Stimulated activated CD4-positive, alpha-beta T cell treated with anti-CD3 and anti-CD28 coated beads, Interleukin-4, amount 100 ng/mL, for 24 hours (primary cell): Measurements from ENCODE around the gene ZNF546.
A peak's percentile ranks its signal among the peaks of the same experiment; 100 is the strongest.
"Not testable (repeated sequence)": the region's sequence is repeated elsewhere in the genome, so short reads cannot be mapped to it uniquely, and the experiment has no call there.

Experiments
- DNase-seq: peaks from one replicate; pipeline ENCODE4 v3.0.0-alpha.2; 2020

The ZNF546 gene

GRCh38 chr19:39987167-39987566, 9.7 kb upstream of the ZNF546 start:
- DNase-seq, result no peak

DNA sequence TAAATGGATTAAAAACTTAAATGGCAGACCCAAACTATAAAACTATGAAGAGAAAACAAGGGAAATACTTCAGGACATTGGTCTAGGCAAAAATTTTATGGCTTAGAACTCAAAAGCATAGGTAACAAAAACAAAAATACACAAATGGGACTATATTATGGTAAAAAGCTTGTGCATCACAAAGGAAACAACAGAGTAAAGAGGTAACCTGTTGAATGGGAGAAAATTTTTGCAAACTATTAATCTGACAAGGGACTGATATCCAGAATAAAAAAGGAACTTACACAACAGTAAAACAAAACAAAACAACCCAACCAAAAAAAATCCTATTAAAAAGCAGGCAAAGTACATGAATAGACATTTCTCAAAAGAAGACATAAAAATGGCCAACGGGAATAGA, 9.3 kb upstream of the ZNF546 start:
- DNase-seq, result no peak

- no peak for DNase-seq
Observed at GRCh38 chr19:39993605-39994004, 3.3 kb upstream of the ZNF546 start.

- no peak for DNase-seq
Observed at GRCh38 chr19:39994361-39994760, 2.5 kb upstream of the ZNF546 start.

GRCh38 chr19:39995794-39996193, 1.1 kb upstream of the ZNF546 start:
- no peak for DNase-seq

- peak; percentile 52 for DNase-seq
Observed at GRCh38 chr19:39996218-39996810, 546 bp upstream of the ZNF546 start.

GRCh38 chr19:39997638-39998216, 867 bp downstream of the ZNF546 start:
- DNase-seq, result peak; percentile 37

GRCh38 chr19:39998501-39998900, 1.6 kb downstream of the ZNF546 start:
- DNase-seq, result no peak

GRCh38 chr19:40005691-40006272, 8.9 kb downstream of the ZNF546 start:
- no peak for DNase-seq

DNA sequence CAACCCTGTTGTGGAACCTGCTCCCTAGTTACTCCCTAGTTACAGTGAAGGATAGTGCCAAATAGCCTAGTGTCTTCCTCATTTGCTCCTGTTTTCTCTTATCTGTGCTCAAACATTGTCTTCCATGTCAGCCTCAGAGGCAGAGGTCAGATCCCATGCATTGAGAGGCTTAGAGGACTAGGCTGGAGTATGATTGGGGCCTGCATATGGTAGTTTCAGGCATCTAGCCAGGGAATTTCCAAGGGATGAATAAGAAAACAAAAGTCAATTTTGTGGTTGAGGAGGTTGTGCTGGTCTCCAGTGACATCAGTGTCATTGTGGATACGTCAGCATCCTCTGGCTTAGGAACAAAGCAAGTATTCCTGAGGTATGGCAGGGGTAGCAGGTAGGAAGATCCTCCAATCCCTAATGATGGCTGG, 9.4 kb downstream of the ZNF546 start:
- DNase-seq, result no peak

DNA sequence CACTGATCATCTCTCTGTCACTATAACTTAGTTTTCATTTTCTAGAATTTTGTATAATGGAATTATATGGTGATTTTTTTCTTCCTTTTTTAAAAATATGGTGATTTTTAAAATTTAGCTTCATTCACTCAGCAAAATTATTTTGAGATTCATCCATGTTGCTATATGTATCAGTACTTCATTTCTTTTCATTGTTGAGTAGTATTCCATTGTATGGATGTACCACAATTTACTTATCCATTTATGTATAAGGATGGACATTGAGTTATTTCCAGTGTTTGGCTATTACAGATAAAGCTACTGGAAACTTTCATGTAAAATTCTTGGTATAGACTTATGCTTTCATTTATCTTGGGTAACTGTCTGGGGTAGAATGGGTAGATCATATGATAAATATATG, 12.8 kb downstream of the ZNF546 start:
- no peak for DNase-seq

GRCh38 chr19:40013991-40014390, 17.1 kb downstream of the ZNF546 start:
- DNase-seq, result no peak

- DNase-seq, result no peak
Observed at GRCh38 chr19:40023969-40024368, 27.1 kb downstream of the ZNF546 start.

DNA sequence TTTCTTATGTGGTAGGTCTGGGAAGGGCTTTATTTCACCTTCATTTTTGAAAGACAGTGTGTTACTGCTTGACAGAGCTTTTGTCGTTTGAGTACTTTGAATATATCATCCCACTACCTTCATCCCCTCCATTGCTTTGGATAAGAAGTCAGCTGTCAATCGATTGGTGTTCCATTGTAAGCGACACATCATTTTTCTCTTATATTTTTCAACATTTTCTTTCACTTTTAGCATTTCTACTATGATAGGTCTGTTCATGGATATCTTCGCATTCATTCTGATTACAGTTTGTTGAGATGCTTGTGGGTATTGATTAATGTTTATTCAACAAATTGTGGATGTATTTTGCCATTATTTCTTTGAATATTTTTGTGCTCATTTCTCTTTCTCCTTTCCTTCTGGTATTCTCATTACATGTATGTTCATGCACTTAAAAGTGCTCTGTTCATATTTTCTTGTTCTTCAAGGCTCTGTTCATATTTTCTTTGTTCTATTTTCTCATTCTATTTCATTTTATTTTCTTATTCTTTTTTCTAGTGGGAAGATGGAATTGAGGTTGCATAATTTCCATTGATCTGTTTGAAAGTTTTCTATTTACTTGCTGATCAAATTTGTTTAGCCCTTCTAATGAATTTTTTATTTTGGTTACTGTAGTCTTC, 29.2 kb downstream of the ZNF546 start:
- DNase-seq, result no peak

- no peak for DNase-seq
Observed at GRCh38 chr19:40026597-40026970, 29.7 kb downstream of the ZNF546 start.

DNA sequence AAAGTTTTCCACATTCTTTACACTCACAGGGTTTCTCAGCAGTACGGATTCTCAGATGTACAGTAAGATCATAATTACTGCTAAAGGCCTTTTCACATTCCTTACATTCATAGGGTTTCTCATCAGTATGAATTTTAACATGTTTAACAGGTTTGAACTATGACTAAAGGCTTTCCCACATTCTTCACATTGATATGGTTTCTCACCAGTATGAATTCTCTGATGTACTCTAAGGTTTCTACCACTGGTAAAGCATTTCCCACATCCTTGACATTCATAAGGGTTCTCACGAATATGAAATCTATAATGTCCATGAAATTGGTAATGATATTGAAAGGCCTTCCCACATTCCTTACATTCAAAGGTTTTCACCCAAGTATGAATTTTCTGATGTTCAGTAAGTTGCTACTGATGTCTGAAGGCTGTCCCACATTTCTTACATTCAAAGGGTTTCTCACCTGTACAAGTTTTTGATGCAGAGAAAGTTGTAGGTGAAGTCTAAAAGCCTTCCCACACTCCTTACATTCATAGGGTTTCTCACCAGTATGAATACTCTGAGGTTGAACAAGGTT, 37.2 kb downstream of the ZNF546 start:
- no peak for DNase-seq

DNA sequence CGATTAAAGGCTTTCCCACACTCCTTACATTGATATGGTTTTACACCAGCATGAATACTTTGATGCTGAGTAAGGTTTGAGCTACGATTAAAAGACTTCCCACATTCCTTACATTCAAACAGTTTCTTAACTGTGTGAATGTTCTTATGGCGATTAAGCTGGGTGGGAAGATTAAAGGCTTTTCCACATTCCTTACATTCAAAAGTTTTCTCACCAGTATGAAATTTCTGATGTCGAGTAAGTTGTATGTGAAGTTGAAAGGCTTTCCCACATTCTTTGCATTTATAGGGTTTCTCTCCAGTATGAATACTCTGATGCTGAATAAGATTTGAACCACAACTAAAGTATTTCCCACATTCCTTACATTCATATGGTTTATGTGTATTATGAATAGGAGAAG, 39.1 kb downstream of the ZNF546 start:
- no peak for DNase-seq

DNA sequence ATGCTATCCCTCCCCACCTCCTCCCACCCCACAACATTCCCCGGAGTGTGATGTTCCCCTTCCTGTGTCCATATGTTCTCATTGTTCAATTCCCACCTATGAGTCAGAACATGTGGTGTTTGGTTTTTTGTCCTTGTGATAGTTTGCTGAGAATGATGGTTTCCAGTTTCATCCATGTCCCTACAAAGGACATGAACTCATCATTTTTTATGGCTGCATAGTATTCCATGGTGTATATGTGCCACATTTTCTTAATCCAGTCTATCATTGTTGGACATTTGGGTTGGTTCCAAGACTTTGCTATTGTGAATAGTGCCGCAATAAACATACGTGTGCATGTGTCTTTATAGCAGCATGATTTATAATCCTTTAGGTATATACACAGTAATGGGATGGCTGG, 41.2 kb downstream of the ZNF546 start:
- DNase-seq, result not testable (repeated sequence)

- not testable (repeated sequence) for DNase-seq
Observed at GRCh38 chr19:40041718-40042117, 44.9 kb downstream of the ZNF546 start.

DNA sequence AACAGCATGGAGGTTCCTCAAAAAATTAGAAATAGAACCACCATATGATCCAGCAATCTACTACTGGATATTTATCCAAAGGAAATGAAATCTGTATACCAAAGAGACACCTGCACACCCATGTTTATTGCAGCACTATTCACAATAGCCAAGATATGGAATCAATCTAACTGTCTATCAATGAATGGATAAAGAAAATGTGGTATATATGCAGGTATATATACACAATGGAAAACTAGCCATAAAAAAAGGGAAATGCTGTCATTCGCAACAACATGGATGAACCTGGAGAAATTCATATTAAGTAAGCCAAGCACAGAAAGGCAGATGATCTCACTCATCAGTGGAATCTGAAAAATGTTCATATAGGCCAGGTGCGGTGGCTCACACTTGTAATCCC, 56.6 kb downstream of the ZNF546 start:
- DNase-seq, result no peak

DNA sequence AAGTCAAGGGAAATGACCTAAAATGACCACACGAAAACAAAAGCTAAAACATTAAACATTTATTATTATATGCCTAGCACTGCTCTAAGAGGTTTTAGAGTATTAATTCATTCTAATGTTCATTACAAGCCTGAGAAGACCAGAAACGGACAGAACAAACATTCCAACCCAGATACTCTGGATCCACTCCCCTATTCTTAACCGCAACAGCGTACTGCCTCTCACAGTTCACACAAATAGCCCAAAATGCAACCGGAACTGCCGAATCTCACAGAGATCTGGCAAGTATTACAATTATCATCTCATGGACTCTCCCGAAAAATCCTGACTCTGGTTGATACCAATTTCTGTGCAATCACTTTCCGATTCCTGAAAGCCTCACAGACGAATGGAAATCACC, 57.8 kb downstream of the ZNF546 start:
- DNase-seq, result no peak

DNA sequence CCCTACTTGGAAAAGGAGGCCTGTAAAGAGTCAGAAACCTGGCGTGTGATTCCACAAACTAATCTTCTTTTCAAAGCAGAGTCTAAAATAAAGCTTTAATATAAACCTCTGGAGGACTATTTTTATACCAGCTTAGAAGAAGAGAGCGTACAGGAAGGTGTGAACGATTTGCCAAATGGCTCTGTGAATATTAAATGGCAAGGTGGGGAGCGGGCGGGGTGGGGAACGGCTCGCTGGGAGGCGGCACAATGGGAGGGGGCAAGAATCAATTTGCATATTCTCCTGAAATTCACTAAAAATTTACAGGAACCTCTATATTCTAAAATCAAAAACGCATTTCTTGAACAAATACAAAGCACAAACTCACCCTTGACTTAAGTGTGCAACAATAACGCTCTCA, 58.2 kb downstream of the ZNF546 start:
- DNase-seq, result no peak

DNA sequence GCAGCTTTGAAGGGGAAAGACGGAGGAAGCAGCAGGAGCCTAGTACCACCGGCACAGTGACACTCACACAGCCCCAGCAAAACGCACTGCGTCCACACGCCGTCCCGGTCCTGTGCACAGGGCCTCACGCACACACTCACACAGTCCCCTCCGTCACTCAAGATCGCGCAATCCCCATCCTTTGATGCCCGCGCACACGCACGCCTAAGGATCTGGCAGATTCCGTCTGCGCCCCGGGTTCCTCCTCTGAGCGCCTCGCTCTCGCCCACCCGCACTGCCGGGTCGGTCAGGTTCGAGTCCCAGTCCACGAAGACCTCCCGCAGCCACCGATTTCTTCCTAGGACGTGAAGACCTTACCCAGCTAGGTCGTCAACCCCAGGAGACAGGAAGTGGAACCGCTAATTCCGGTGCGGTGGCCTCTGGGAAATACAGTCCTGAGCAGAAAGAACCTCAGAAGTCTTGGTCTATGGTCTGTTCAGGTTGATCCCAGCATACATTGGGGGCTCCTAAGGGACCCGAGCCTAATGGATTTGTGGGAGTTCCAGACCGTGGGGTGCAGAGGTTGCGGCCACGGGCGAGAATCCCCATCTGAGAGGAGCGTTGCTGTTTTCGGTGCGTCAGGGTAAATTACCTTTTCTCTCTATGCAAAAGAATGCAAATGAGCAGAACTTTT, 59.1 kb downstream of the ZNF546 start, which contains the start of gene ZNF780B:
ZNF780B (minus strand) TSS at position 400 of the 673 bp plus-strand sequence. CDS start 5,899 bp downstream, outside the sequence.
- DNase-seq, result peak; percentile 73
